Hematopoietic multipotent progenitor cell (in vitro differentiated cells): ENCODE measurements around the gene RIMBP2. TPM values are rescaled to one million over a fixed set of nuclear protein-coding genes. Genes with fewer than 3 reads are reported as not detected.

Experiments
- DNase-seq, 3 donors: peaks; one replicate each; pipeline ENCODE4 v3.0.0-alpha.2; 2011 to 2015; ENCODE audit warnings: low read depth in 2 of 3, low spot score in 2 of 3
- total RNA-seq: library from RNA; depleted of rRNA; stranded (reverse); fragments of >200 nt; gene quantifications from one replicate; pipeline ENCODE4 v1.2.3, GENCODE V29; 2012

The RIMBP2 gene
- total RNA-seq, 1 donor = 0.27 TPM

GRCh38 chr12:130522244-130522834 is 193.8 kb downstream of the RIMBP2 start:
- no peak for DNase-seq

GRCh38 chr12:130521375-130522124 is 194.5 kb downstream of the RIMBP2 start:
- no peak for DNase-seq

- DNase-seq = no peak
Measured at GRCh38 chr12:130520784-130521183, 195.3 kb downstream of the RIMBP2 start.

GRCh38 chr12:130517588-130517987 is 198.5 kb downstream of the RIMBP2 start:
- DNase-seq = no peak

GRCh38 chr12:130514149-130514551 is 201.9 kb downstream of the RIMBP2 start:
- no peak for DNase-seq

DNA sequence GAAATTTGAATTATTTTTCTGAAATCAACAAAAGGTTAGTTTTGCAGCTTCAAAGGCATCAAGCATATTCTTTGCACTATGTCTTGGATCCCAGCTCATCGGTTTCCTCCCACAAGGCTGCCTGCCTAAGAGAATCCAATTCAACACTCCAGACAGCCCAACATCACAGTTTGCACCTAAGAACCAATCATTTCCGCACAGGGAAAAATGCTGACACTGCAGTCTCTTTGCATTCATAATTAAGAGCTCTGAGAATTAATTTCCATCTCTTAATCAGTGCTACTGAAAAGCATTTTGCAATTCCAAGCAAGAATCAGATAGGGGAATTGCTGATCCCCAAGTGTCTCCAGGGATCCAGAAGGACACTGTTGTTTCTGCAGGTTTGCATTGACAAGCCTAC is 202.5 kb downstream of the RIMBP2 start:
- DNase-seq = no peak

DNA sequence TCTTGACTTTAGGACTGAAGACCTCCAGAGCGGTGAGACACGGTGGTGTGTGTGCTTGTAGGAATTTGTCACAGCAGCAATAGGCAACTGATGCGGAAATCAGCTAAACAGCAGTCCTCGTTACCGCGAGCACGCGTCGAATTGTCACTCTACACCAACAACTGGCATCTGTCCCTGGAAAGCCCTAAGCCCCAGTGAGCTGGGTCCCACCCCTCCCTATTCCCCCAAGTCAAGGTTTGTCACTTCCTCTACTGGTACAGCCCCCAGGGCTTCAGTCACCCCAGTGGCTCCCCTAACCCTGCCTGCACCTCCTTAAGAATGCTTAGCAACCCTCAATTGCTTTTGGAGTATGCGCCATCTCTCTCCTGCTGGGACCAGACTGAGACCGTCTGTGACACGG is 204.8 kb downstream of the RIMBP2 start:
- no peak for DNase-seq

- no peak for DNase-seq
Measured at GRCh38 chr12:130509454-130509853, 206.6 kb downstream of the RIMBP2 start.

- no peak for DNase-seq
Measured at GRCh38 chr12:130508847-130509246, 207.3 kb downstream of the RIMBP2 start.

DNA sequence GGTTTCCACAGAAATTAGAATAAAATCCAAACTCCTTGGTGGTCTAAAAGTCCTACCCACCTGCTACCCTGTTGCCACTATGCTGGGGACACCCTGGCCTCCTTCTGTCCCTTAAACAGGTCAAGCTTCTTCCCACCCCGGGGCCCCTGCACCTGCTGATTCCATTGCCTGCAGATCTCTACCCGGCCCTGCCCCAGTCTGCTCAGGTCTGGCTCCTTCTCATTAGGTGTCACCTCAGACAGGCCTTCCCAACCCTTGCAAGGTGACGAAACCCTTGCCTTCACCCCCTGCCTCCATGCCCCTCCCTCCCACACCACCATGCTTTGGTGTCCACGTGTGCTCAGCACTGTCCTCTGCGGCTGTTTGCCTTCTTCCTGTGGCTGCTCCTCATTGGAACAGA is 207.8 kb downstream of the RIMBP2 start:
- DNase-seq = no peak

DNA sequence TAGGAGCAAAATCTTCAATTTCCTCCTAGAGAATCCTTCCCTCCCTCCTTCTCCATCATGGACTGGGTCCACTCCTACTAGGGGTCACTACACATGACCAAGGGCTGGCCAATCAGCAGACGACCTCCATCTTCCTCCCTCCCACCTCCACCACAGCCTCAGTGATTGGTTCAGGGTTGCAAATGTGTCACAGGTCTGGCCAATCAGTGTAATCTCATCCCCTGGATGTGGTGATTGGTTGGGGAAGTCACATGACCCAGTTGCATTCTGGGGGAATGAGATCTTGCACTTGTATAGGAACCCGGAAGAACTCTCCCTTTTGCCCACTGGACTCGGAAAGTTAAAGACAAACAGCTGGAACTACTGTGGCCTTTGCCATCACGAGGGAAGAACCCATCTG is 209.3 kb downstream of the RIMBP2 start:
- no peak for DNase-seq

DNA sequence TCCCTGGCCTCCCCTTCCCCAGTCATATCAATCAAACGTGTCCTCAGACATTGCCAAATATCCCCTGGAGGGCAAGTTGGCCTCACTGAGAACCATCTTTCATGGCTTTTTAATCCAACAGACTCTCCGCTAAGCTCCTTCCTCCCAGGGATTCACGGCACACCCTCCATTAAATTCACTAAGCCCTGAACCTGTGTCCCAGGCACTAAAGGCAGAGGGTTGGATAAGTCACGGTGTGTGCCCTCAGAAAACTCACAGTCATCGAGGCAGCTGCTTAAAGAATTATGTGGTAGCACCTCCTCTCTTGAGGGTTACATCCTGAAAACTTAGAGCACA is 211.3 kb downstream of the RIMBP2 start:
- DNase-seq = no peak

- DNase-seq = no peak
Measured at GRCh38 chr12:130504110-130504839, 211.8 kb downstream of the RIMBP2 start.

DNA sequence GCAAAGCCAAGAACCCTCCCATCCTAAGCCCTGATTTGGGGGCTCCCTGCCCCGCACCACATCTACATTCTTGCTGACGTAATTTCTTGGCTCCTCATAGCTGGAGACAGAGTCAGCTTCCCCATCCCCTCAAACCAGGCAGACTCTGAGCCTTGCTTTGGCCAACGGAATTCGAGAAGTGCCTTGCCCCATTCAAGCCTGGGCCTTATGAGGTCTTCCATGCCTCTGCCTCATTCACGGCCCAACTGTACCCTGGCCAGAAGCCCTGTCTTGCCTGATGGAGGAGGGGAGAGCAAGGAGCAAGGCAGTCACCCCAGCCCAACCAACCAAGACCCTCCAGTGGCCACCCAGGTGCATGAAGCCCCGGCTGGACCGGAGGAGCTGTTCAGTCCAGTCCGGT is 214.3 kb downstream of the RIMBP2 start:
- DNase-seq = no peak

GRCh38 chr12:130500835-130501330 is 215.2 kb downstream of the RIMBP2 start:
- no peak for DNase-seq

GRCh38 chr12:130499474-130499873 is 216.6 kb downstream of the RIMBP2 start:
- no peak for DNase-seq

GRCh38 chr12:130498589-130499385 is 217.3 kb downstream of the RIMBP2 start:
- DNase-seq = no peak

DNA sequence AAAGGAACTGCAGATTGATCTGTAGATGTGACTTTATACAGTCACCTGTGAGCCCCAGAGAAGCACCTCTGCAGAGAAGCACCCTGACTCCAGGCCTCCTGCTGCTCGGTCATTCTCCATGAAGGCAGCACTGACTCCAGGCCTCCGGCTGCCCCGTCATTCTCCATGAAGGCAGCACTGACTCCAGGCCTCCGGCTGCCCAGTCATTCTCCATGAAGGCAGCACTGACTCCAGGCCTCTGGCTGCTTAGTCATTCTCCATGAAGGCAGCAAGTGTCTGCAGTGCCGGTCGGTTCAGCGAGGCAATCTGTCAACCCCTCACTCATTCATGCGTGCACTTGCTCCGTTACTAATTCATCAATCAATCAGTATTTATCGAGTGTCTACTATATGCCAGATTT is 218.1 kb downstream of the RIMBP2 start:
- DNase-seq = no peak

DNA sequence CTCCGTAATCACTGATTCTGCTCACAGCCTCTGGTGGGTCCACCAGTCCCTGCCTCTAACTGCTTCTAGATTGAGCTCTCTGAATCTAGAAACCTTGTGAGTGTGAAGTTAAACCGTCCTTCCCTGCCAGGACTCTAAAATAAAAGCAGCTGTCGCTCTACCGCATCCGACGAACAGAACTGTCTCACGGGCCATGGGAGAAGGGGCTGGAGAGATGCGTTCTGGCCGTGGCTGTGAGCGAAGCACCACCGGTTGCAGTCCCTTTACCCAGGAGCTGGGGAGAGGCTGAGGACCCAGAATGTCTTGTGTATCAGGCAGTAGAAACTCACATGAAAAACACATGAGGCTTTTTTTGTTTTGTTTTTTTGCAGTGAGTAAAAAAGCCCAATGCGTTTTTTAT is 218.8 kb downstream of the RIMBP2 start:
- DNase-seq = no peak

DNA sequence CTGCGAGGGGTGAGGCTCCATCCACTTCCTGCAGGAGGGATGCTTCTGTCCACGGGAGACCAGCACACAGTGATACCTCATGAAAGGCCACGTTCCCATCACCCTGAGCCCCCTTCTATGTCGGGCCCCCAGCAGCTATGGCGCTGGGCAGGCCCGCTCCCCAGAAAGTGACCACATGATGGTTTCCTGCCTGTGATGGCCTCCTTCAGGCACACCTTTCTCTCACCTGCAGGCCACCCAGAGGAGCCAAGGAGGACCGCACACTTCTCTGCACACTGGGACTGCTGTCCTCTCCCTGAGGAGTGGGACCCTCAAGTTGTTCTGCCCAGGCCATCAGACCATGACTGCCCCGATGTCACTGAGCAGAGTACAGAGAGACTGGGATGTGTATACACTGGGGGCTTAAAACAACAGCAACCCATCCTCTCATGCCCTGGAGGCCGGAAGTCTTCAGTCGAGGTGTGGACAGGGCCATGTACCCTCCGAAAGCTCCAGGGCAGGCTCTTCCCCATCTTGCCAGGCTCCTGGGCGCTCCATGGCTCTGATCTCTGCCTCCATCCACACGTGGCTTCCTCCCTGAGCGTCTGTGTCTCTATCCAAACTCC is 219.5 kb downstream of the RIMBP2 start:
- DNase-seq = no peak

DNA sequence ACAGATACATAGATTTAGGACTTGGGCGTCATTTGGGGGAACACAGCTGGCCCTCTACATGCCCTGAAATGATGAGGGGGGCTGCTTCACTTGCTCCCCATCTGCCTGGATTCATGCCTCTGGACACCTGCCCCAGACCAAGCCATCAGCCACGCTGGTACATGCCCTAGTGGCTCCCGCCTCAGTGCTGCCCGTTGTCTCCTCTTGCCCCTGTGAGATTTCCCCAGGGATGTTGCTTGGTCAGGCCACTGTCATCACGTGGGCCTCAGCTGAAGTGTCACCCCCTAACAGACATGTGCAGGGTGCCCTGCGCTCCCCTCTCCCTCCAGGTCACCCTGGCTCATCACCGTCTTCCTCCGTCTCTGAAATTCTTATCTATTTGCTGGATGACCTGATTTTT is 220.9 kb downstream of the RIMBP2 start:
- no peak for DNase-seq
